PFSK-1 (cell line): ENCODE results near the gene PDE4B.

Experiments used
- FOXP2 ChIP-seq: optimal IDR thresholded peaks from 2 replicates; pipeline ENCODE3; 2011; ENCODE audit warnings: borderline replicate concordance, control low read depth, inconsistent platforms; ENCODE audit not compliant: insufficient read depth; ENCODE audit errors: extremely low read length, extremely low read depth
- POLR2AphosphoS5 ChIP-seq: IDR thresholded peaks from 2 replicates; pipeline ENCODE4 v1.6.1; 2012; ENCODE audit warnings: low read depth, mild to moderate bottlenecking, control low read depth, low read length, moderate library complexity
- SIN3A ChIP-seq: IDR thresholded peaks from 2 replicates; pipeline ENCODE4 v1.6.1; 2012; ENCODE audit warnings: mild to moderate bottlenecking, low read length, moderate library complexity, borderline replicate concordance; ENCODE audit not compliant: insufficient read depth
- TAF1 ChIP-seq: IDR thresholded peaks from 2 replicates; pipeline ENCODE4 v1.6.1; 2012; ENCODE audit warnings: low read length, control low read depth, borderline replicate concordance; ENCODE audit not compliant: insufficient read depth
- TF ChIP-seq, protein P1 (sequence below), 2 experiments: IDR thresholded peaks; 2 replicates each; pipeline versions ENCODE4 v1.6.1 to v1.8.0; 2011 to 2012; ENCODE audit warnings: low read depth in 2 of 2, low read length in 2 of 2, control low read depth in 1 of 2, inconsistent platforms in 1 of 2, mild to moderate bottlenecking in 1 of 2, moderate library complexity in 1 of 2; ENCODE audit not compliant: insufficient read depth in 1 of 2

- TF ChIP-seq POLR2AphosphoS5, result no peak
- TF ChIP-seq, protein P1, sequence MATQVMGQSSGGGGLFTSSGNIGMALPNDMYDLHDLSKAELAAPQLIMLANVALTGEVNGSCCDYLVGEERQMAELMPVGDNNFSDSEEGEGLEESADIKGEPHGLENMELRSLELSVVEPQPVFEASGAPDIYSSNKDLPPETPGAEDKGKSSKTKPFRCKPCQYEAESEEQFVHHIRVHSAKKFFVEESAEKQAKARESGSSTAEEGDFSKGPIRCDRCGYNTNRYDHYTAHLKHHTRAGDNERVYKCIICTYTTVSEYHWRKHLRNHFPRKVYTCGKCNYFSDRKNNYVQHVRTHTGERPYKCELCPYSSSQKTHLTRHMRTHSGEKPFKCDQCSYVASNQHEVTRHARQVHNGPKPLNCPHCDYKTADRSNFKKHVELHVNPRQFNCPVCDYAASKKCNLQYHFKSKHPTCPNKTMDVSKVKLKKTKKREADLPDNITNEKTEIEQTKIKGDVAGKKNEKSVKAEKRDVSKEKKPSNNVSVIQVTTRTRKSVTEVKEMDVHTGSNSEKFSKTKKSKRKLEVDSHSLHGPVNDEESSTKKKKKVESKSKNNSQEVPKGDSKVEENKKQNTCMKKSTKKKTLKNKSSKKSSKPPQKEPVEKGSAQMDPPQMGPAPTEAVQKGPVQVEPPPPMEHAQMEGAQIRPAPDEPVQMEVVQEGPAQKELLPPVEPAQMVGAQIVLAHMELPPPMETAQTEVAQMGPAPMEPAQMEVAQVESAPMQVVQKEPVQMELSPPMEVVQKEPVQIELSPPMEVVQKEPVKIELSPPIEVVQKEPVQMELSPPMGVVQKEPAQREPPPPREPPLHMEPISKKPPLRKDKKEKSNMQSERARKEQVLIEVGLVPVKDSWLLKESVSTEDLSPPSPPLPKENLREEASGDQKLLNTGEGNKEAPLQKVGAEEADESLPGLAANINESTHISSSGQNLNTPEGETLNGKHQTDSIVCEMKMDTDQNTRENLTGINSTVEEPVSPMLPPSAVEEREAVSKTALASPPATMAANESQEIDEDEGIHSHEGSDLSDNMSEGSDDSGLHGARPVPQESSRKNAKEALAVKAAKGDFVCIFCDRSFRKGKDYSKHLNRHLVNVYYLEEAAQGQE (IDR thresholded peaks at IDR 0.05; ENCODE audit: insufficient read depth in 1 of 2, low read depth in 2 of 2, low read length in 2 of 2), result no peak
- TF ChIP-seq TAF1, result no peak
- TF ChIP-seq SIN3A, result no peak
- no peak for TF ChIP-seq FOXP2
These were observed 19.4 kb downstream of the PDE4B start for GRCh38 chr1:65812065-65812464.
